ENCODE results near the gene RGS18. TPM values are rescaled to one million over a fixed set of nuclear protein-coding genes. Genes with fewer than 3 reads are reported as not detected.
"Not testable (repeated sequence)": the region's sequence is repeated elsewhere in the genome, so short reads cannot be mapped to it uniquely, and the experiment has no call there.

The RGS18 gene
- total RNA-seq, 4 donors from 2014 or later, result 0.95 to 2.3 (median 2.1) TPM

- no peaks in the 10 kb centered on the region for H3K36me3 ChIP-seq
- H3K4me3 ChIP-seq, result no peak overlapping the region
- H3K27ac ChIP-seq, result no peak overlapping the region
- TF ChIP-seq POLR2A (IDR thresholded peaks at IDR 0.05) (no peak), CTCF (IDR thresholded peaks at IDR 0.05) (no peak)
- H3K27me3 ChIP-seq, result no peaks in the 10 kb centered on the region
- H3K9me3 ChIP-seq, result no peaks in the 10 kb centered on the region
- no peaks in the 10 kb centered on the region for H3K4me1 ChIP-seq
- DNase-seq, result no peak
- intact Hi-C loops (cut with DNase I; ENCODE audit: low total_unique reads), result no loop called here
Observed at GRCh38 chr1:192162376-192162775, 4.1 kb downstream of the RGS18 start.

- H3K4me1 ChIP-seq; DNase-seq; H3K27ac ChIP-seq; intact Hi-C loops (cut with DNase I; ENCODE audit: low total_unique reads); H3K36me3 ChIP-seq; H3K9me3 ChIP-seq; H3K27me3 ChIP-seq; H3K4me3 ChIP-seq: not testable (repeated sequence)
Observed at GRCh38 chr1:192165002-192165401, 6.7 kb downstream of the RGS18 start.

GRCh38 chr1:192167011-192167410 is 8.7 kb downstream of the RGS18 start:
- TF ChIP-seq POLR2A (IDR thresholded peaks at IDR 0.05) (no peak), CTCF (IDR thresholded peaks at IDR 0.05) (no peak)

GRCh38 chr1:192167911-192168700 is 9.8 kb downstream of the RGS18 start:
- no peak overlapping the region for H3K4me3 ChIP-seq
- H3K27me3 ChIP-seq, result no peaks in the 10 kb centered on the region
- H3K27ac ChIP-seq, result no peak overlapping the region
- H3K9me3 ChIP-seq, result no peaks in the 10 kb centered on the region
- intact Hi-C loops (cut with DNase I; ENCODE audit: low total_unique reads), result no loop called here
- TF ChIP-seq POLR2A (IDR thresholded peaks at IDR 0.05), result no peak
- no peak for DNase-seq
- no peaks in the 10 kb centered on the region for H3K4me1 ChIP-seq
- no peaks in the 10 kb centered on the region for H3K36me3 ChIP-seq

More at GRCh38 chr1:192167011-192167410, 8.7 kb downstream of the RGS18 start:
- H3K4me3 ChIP-seq, result no peak overlapping the region
- no peak overlapping the region for H3K27ac ChIP-seq
- H3K36me3 ChIP-seq, result no peaks in the 10 kb centered on the region
- H3K4me1 ChIP-seq, result no peaks in the 10 kb centered on the region
- H3K27me3 ChIP-seq, result no peaks in the 10 kb centered on the region
- intact Hi-C loops (cut with DNase I; ENCODE audit: low total_unique reads), result no loop called here
- DNase-seq, result no peak
- H3K9me3 ChIP-seq, result no peaks in the 10 kb centered on the region

GRCh38 chr1:192168964-192169363 is 10.7 kb downstream of the RGS18 start:
- TF ChIP-seq POLR2A (IDR thresholded peaks at IDR 0.05), result no peak
- TF ChIP-seq CTCF (IDR thresholded peaks at IDR 0.05), result no peak
- Histone ChIP-seq H3K27me3 (no peaks in the 10 kb centered on the region), H3K27ac (no peak overlapping the region), H3K4me1 (no peaks in the 10 kb centered on the region), H3K9me3 (no peaks in the 10 kb centered on the region), H3K4me3 (no peak overlapping the region), H3K36me3 (no peaks in the 10 kb centered on the region)
- intact Hi-C loops (cut with DNase I; ENCODE audit: low total_unique reads), result no loop called here
- DNase-seq, result no peak

GRCh38 chr1:192170196-192170984 is 12.1 kb downstream of the RGS18 start:
- Histone ChIP-seq H3K4me1 (no peaks in the 10 kb centered on the region), H3K36me3 (no peaks in the 10 kb centered on the region), H3K9me3 (no peaks in the 10 kb centered on the region), H3K27ac (no peak overlapping the region), H3K27me3 (no peaks in the 10 kb centered on the region), H3K4me3 (no peak overlapping the region)
- intact Hi-C loops (cut with DNase I; ENCODE audit: low total_unique reads), result no loop called here
- no peak for TF ChIP-seq POLR2A (IDR thresholded peaks at IDR 0.05)
- no peak for TF ChIP-seq CTCF (IDR thresholded peaks at IDR 0.05)
- DNase-seq, result no peak

Data from uterus (tissue), 4 donors.